SK-N-SH (cell line): ENCODE measurements around the gene LARP1. TPM values are rescaled to one million over a fixed set of nuclear protein-coding genes. Genes with fewer than 3 reads are reported as not detected.

ENCODE experiments used
- CTCF ChIA-PET: fragments of 300-600, 350-600 bp; formaldehyde crosslinking; extraction: SDS; loops from one replicate; lab custom pipeline; 2021; lab: Yijun Ruan, JAX
- POLR2A ChIA-PET: fragments of 350-600 bp; sonication (Branson Sonifier 250); formaldehyde crosslinking; extraction: SDS; loops from one replicate; lab custom pipeline; 2020; ENCODE audit warnings: antibody characterized with exemption, inconsistent platforms; lab: Yijun Ruan, JAX
- DNase-seq: peaks from one replicate; pipeline ENCODE4 v3.0.0; 2012
- H2AFZ ChIP-seq: fragments of 200-600 bp; sonication (generic); 2 replicates; pipeline ENCODE4 v1.8.1; 2016; ENCODE audit warnings: antibody characterized with exemption, mild to moderate bottlenecking, low read depth
- H3F3A ChIP-seq: fragments of 200-600 bp; sonication (generic); replicated peaks from 2 replicates; pipeline ENCODE3; 2016; ENCODE audit warnings: antibody characterized with exemption, mild to moderate bottlenecking; ENCODE audit not compliant: insufficient read depth
- H3K27ac ChIP-seq, 2 experiments: fragments of 200-500 bp in 1 of 2; fragments of 200-600 bp in 1 of 2; sonication (Bioruptor generic) in 1 of 2; sonication (generic), shearing (Covaris generic) in 1 of 2; 2 replicates each; pipeline versions ENCODE4 v1.5.1 to v1.6.1; 2014 to 2016; ENCODE audit warnings: low read depth in 2 of 2, inconsistent platforms in 1 of 2, low read length in 1 of 2, mild to moderate bottlenecking in 1 of 2, mixed read lengths in 1 of 2
- H3K27me3 ChIP-seq: fragments of 200-600 bp; sonication (generic), shearing (Covaris generic); 2 replicates; pipeline ENCODE4 v1.6.1; 2016; ENCODE audit warnings: mixed run types; ENCODE audit not compliant: insufficient read depth
- H3K36me3 ChIP-seq, 2 experiments: fragments of 200-500 bp in 1 of 2; fragments of 200-600 bp in 1 of 2; sonication (Bioruptor generic) in 1 of 2; sonication (generic) in 1 of 2; replicated peaks in 1 of 2; 2 replicates each; pipeline versions ENCODE3 to v1.5.1; 2014 to 2016; ENCODE audit warnings: low read length in 1 of 2, mild to moderate bottlenecking in 1 of 2; ENCODE audit not compliant: insufficient read depth in 2 of 2, control insufficient read depth in 1 of 2
- H3K4me1 ChIP-seq, 2 experiments: fragments of 200-500 bp in 1 of 2; fragments of 200-600 bp in 1 of 2; sonication (Bioruptor generic) in 1 of 2; sonication (generic), shearing (Covaris generic) in 1 of 2; 2 replicates each; pipeline versions ENCODE4 v1.5.1 to v1.6.1; 2014 to 2016; ENCODE audit warnings: low read depth in 1 of 2, low read length in 1 of 2, mixed run types in 1 of 2; ENCODE audit not compliant: insufficient read depth in 2 of 2, control insufficient read depth in 1 of 2
- H3K4me2 ChIP-seq: fragments of 200-600 bp; sonication (generic), shearing (Covaris generic); 2 replicates; pipeline ENCODE4 v1.6.1; 2017; ENCODE audit warnings: mixed run types
- H3K4me3 ChIP-seq, 2 experiments: fragments of 200-500 bp in 1 of 2; fragments of 200-600 bp in 1 of 2; sonication (Bioruptor generic) in 1 of 2; sonication (generic), shearing (Covaris generic) in 1 of 2; 2 replicates each; pipeline versions ENCODE4 v1.5.1 to v1.8.1; 2014 to 2016; ENCODE audit warnings: low read depth in 2 of 2, inconsistent platforms in 1 of 2, low read length in 1 of 2, mild to moderate bottlenecking in 1 of 2, mixed read lengths in 1 of 2, moderate library complexity in 1 of 2
- H3K79me2 ChIP-seq: fragments of 200-600 bp; sonication (generic); 2 replicates; pipeline ENCODE4 v1.8.1; 2017; ENCODE audit warnings: mild to moderate bottlenecking; ENCODE audit not compliant: insufficient read depth
- H3K9ac ChIP-seq: fragments of 200-600 bp; sonication (generic); 2 replicates; pipeline ENCODE4 v1.6.1; 2017; ENCODE audit warnings: mixed run types
- H3K9me2 ChIP-seq: fragments of 200-600 bp; sonication (generic); 2 replicates; pipeline ENCODE4 v1.6.1; 2017; ENCODE audit warnings: mixed run types
- H3K9me3 ChIP-seq: fragments of 200-600 bp; sonication (generic); 2 replicates; pipeline ENCODE4 v1.6.1; 2017; ENCODE audit warnings: mixed run types, mild to moderate bottlenecking, moderate library complexity
- H4K20me1 ChIP-seq: fragments of 200-600 bp; sonication (generic); 2 replicates; pipeline ENCODE4 v1.6.1; 2017; ENCODE audit warnings: mild to moderate bottlenecking, mixed run types; ENCODE audit not compliant: insufficient read depth
- ELF1 ChIP-seq: IDR thresholded peaks from 2 replicates; pipeline ENCODE4 v1.4.0; 2012
- FOSL2 ChIP-seq: IDR thresholded peaks from 2 replicates; pipeline ENCODE4 v1.4.0; 2012; ENCODE audit warnings: low read depth, mild to moderate bottlenecking, moderate library complexity, borderline replicate concordance
- FOXJ3 ChIP-seq: sonication (generic); formaldehyde crosslinking; IDR thresholded peaks from 2 replicates; pipeline ENCODE4 v1.5.1; 2020; ENCODE audit warnings: mild to moderate bottlenecking, missing genetic modification reagents
- GATA2 ChIP-seq: sonication (generic); formaldehyde crosslinking; IDR thresholded peaks from 2 replicates; pipeline ENCODE4 v1.5.0; 2020; ENCODE audit warnings: mild to moderate bottlenecking, missing genetic modification reagents
- NRF1 ChIP-seq: IDR thresholded peaks from 2 replicates; pipeline ENCODE4 v1.6.1; 2012; ENCODE audit warnings: low read depth, mild to moderate bottlenecking, low read length
- RXRA ChIP-seq: IDR thresholded peaks from 2 replicates; pipeline ENCODE4 v1.4.0; 2012; ENCODE audit warnings: low read depth, mild to moderate bottlenecking, borderline replicate concordance
- WGBS: methylation state at CpG from one replicate; pipeline ENCODE4 v1.1.6; 2017; ENCODE audit warnings: low lambda C conversion rate; 5-methylcytosine and 5-hydroxymethylcytosine counted together
- polyA plus RNA-seq, 3 experiments: library from polyadenylated mRNA; depleted of rRNA; stranded (reverse); fragments of >200 nt; gene quantifications; 2 replicates each; pipeline ENCODE4 v1.2.3, GENCODE V29; 2012
- TF ChIP-seq, protein P1 (sequence below): IDR thresholded peaks from 2 replicates; pipeline ENCODE4; 2012
- TF ChIP-seq, protein P2 (sequence below): fragments of 200-600 bp; sonication (generic); IDR thresholded peaks from 2 replicates; pipeline ENCODE4 v1.6.1; 2017; ENCODE audit warnings: antibody characterized with exemption, mild to moderate bottlenecking, moderate library complexity

Gene LARP1
- polyA plus RNA-seq, 1 of the 3 experiments (the other 2 are of a cell fraction): 57.4 TPM

DNA sequence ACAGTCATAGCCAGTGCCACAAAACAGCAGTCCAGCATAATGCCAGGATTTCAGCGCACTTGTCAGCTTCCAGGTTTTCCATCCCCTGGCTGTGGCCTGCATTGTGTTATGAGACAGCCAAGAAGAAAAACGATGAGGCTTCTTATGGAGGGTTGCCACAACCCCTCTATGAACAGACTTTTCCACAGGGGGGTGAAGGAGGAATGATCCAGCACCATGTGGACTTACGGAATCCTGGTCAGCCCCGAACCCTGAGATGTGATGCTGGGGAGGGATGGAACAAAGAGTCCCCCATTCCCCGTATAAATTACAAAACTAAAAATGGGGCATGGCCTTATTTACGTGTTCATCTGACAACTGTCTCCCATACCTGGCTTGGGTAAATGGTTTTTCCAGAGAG, 62.6 kb downstream of the LARP1 start:
- Histone ChIP-seq H3K9me2 (no peaks in the 10 kb centered on the region), H3K27me3 (no peaks in the 10 kb centered on the region), H4K20me1 (no peaks in the 10 kb centered on the region), H3K4me2 (no peak overlapping the region), H3F3A (no peaks in the 10 kb centered on the region), H3K9ac (no peak overlapping the region), H3K36me3 (peaks cover 28 to 76% of the 10 kb centered on the region in 2 experiments), H3K79me2 (peaks cover 10% of the 10 kb centered on the region; the same call in 1 of the 2 replicates)
- no peak for DNase-seq
- WGBS: 92% methylated on average over 6 of the region's 6 CpGs
- TF ChIP-seq NRF1 (no peak), RXRA (no peak)
- TF ChIP-seq, protein P1, sequence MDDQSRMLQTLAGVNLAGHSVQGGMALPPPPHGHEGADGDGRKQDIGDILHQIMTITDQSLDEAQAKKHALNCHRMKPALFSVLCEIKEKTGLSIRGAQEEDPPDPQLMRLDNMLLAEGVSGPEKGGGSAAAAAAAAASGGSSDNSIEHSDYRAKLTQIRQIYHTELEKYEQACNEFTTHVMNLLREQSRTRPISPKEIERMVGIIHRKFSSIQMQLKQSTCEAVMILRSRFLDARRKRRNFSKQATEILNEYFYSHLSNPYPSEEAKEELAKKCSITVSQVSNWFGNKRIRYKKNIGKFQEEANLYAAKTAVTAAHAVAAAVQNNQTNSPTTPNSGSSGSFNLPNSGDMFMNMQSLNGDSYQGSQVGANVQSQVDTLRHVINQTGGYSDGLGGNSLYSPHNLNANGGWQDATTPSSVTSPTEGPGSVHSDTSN: no peak
- TF ChIP-seq, protein P2, sequence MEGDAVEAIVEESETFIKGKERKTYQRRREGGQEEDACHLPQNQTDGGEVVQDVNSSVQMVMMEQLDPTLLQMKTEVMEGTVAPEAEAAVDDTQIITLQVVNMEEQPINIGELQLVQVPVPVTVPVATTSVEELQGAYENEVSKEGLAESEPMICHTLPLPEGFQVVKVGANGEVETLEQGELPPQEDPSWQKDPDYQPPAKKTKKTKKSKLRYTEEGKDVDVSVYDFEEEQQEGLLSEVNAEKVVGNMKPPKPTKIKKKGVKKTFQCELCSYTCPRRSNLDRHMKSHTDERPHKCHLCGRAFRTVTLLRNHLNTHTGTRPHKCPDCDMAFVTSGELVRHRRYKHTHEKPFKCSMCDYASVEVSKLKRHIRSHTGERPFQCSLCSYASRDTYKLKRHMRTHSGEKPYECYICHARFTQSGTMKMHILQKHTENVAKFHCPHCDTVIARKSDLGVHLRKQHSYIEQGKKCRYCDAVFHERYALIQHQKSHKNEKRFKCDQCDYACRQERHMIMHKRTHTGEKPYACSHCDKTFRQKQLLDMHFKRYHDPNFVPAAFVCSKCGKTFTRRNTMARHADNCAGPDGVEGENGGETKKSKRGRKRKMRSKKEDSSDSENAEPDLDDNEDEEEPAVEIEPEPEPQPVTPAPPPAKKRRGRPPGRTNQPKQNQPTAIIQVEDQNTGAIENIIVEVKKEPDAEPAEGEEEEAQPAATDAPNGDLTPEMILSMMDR: no peak
- TF ChIP-seq, all 33 proteins: peak for 0
- H3K4me3 ChIP-seq: no peak overlapping the region
- no peak overlapping the region for H2AFZ ChIP-seq
- CTCF ChIA-PET: interaction anchor here (1.8 kb wide), 1 partner anchor 167 kb away, joined by 4 read pairs; no protein-coding TSS in a partner anchor
- no peaks in the 10 kb centered on the region; a peak in 1 of 4 replicates for H3K4me1 ChIP-seq
- H3K9me3 ChIP-seq: no peaks in the 10 kb centered on the region
- POLR2A ChIA-PET: no interaction called here
- H3K27ac ChIP-seq: no peak overlapping the region; a peak in 1 of 4 replicates

DNA sequence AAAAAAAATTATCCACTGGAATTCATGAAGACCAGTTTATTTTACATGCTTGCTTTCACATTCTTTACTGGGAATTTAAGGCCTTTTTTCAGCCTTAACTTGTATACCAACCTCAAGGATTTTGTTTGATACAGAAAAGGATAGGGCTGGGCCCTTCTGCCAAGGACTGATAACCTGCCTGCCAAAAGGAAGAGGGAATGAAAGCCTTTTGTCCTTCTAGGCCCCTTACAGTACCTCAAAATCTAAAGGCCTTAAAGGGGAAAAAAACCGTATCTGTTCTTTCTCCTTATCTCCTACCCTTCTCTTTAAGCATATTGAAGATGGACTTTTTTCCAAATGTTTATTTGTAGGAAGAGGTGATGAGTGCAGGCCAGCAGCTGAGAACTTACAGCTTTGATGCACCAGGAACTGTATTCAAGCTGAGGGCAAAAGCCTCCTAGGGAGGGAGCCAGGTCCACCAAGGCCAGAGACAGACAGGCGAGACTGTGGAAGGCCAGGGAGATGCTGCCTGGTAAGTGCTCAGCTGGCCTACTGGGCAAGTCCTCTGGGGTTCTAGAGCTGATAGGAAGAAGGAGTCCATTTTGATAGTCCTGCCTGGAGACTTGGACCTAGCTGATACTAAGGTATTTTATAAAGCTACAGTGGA, 63.4 kb downstream of the LARP1 start:
- Histone ChIP-seq H3K9me3 (no peaks in the 10 kb centered on the region), H3K27me3 (no peaks in the 10 kb centered on the region), H3K9me2 (no peaks in the 10 kb centered on the region), H3K4me2 (no peak overlapping the region), H3F3A (no peaks in the 10 kb centered on the region), H3K9ac (no peak overlapping the region), H3K79me2 (peaks cover 4% of the 10 kb centered on the region; the same call in 1 of the 2 replicates), H3K36me3 (peaks cover 21 to 71% of the 10 kb centered on the region in 2 experiments), H3K4me1 (no peaks in the 10 kb centered on the region; a peak in 1 of 4 replicates), H4K20me1 (no peaks in the 10 kb centered on the region), H3K27ac (no peak overlapping the region), H3K4me3 (no peak overlapping the region), H2AFZ (no peak overlapping the region)
- ChIA-PET POLR2A (no interaction called here), CTCF (interaction anchor here (1.3 to 1.8 kb wide), 2 partner anchors 11 to 169 kb away, joined by 6 to 11 read pairs; no protein-coding TSS in a partner anchor)
- TF ChIP-seq FOXJ3 (CRISPR knock-in tag) (no peak), FOSL2 (no peak), NRF1 (no peak), GATA2 (CRISPR knock-in tag) (no peak), ELF1 (no peak)
- WGBS: 94% methylated on average over 2 of the region's 2 CpGs
- no peak for DNase-seq
